ENCODE measurements around the gene CCNL1. TPM values are rescaled to one million over a fixed set of nuclear protein-coding genes. Genes with fewer than 3 reads are reported as not detected.
"Not testable (repeated sequence)": the region's sequence is repeated elsewhere in the genome, so short reads cannot be mapped to it uniquely, and the experiment has no call there.

Gene CCNL1
- total and polyA plus RNA-seq, 4 donors, result 17.4 to 189 (median 151) TPM

GRCh38 chr3:157109267-157110141 is 50.4 kb downstream of the CCNL1 start:
- 81 to 85% methylated on average over 7 of the region's 7 CpGs for WGBS, 2 donors
- DNase-seq (no peak), ATAC-seq (ENCODE audit: low FRiP score) (no peak)
- Histone ChIP-seq H3K27ac (ENCODE audit: low read depth in 1 of 2, low read length in 2 of 2) (no peak overlapping the region), H3K9me3 (ENCODE audit: control insufficient read depth, low read length) (no peaks in the 10 kb centered on the region), H3K27me3 (ENCODE audit: control insufficient read depth in 1 of 2, insufficient read depth in 2 of 2, low read length in 1 of 2) (no peaks in the 10 kb centered on the region), H3K4me1 (ENCODE audit: control insufficient read depth in 1 of 2, insufficient read depth in 2 of 2, low read length in 2 of 2) (no peaks in the 10 kb centered on the region), H3K36me3 (ENCODE audit: control insufficient read depth in 1 of 2, insufficient read depth in 2 of 2, low read length in 1 of 2) (no peaks in the 10 kb centered on the region), H3K4me3 (ENCODE audit: low read length in 2 of 2) (no peak overlapping the region)
- intact Hi-C loops (cut with DNase I), result no loop called here

- H3K4me3 ChIP-seq (ENCODE audit: low read length in 2 of 2), result no peak overlapping the region
- H3K9me3 ChIP-seq (ENCODE audit: control insufficient read depth, low read length), result no peaks in the 10 kb centered on the region
- 54 to 55% methylated on average over 5 of the region's 5 CpGs for WGBS, 2 donors
- intact Hi-C loops (cut with DNase I), result no loop called here
- no peaks in the 10 kb centered on the region for H3K27me3 ChIP-seq (ENCODE audit: control insufficient read depth in 1 of 2, insufficient read depth in 2 of 2, low read length in 1 of 2)
- no peak overlapping the region for H3K27ac ChIP-seq (ENCODE audit: low read depth in 1 of 2, low read length in 2 of 2)
- H3K4me1 ChIP-seq (ENCODE audit: control insufficient read depth in 1 of 2, insufficient read depth in 2 of 2, low read length in 2 of 2), result no peaks in the 10 kb centered on the region
- no peaks in the 10 kb centered on the region for H3K36me3 ChIP-seq (ENCODE audit: control insufficient read depth in 1 of 2, insufficient read depth in 2 of 2, low read length in 1 of 2)
- DNase-seq (no peak), ATAC-seq (ENCODE audit: low FRiP score) (no peak)
Observed at GRCh38 chr3:157107644-157108133, 52.3 kb downstream of the CCNL1 start.

- ATAC-seq (ENCODE audit: low FRiP score) (no peak), DNase-seq (no peak)
- H3K27me3 ChIP-seq (ENCODE audit: control insufficient read depth in 1 of 2, insufficient read depth in 2 of 2, low read length in 1 of 2), result no peaks in the 10 kb centered on the region
- no peaks in the 10 kb centered on the region for H3K36me3 ChIP-seq (ENCODE audit: control insufficient read depth in 1 of 2, insufficient read depth in 2 of 2, low read length in 1 of 2)
- WGBS, 2 donors, result 82 to 84% methylated on average over 2 of the region's 2 CpGs
- H3K27ac ChIP-seq (ENCODE audit: low read depth in 1 of 2, low read length in 2 of 2), result no peak overlapping the region
- intact Hi-C loops (cut with DNase I), result no loop called here
- H3K4me3 ChIP-seq (ENCODE audit: low read length in 2 of 2), result no peak overlapping the region
- no peaks in the 10 kb centered on the region for H3K9me3 ChIP-seq (ENCODE audit: control insufficient read depth, low read length)
- no peaks in the 10 kb centered on the region for H3K4me1 ChIP-seq (ENCODE audit: control insufficient read depth in 1 of 2, insufficient read depth in 2 of 2, low read length in 2 of 2)
Observed at GRCh38 chr3:157107037-157107436, 52.9 kb downstream of the CCNL1 start.

- H3K9me3 ChIP-seq (ENCODE audit: control insufficient read depth, low read length), result no peaks in the 10 kb centered on the region
- H3K4me1 ChIP-seq (ENCODE audit: control insufficient read depth in 1 of 2, insufficient read depth in 2 of 2, low read length in 2 of 2), result no peaks in the 10 kb centered on the region
- no peaks in the 10 kb centered on the region for H3K36me3 ChIP-seq (ENCODE audit: control insufficient read depth in 1 of 2, insufficient read depth in 2 of 2, low read length in 1 of 2)
- DNase-seq (no peak), ATAC-seq (ENCODE audit: low FRiP score) (no peak)
- no peak overlapping the region for H3K27ac ChIP-seq (ENCODE audit: low read depth in 1 of 2, low read length in 2 of 2)
- intact Hi-C loops (cut with DNase I), result no loop called here
- WGBS, 2 donors, result 69% methylated on average over 7 of the region's 7 CpGs
- H3K4me3 ChIP-seq (ENCODE audit: low read length in 2 of 2), result no peak overlapping the region
- H3K27me3 ChIP-seq (ENCODE audit: control insufficient read depth in 1 of 2, insufficient read depth in 2 of 2, low read length in 1 of 2), result no peaks in the 10 kb centered on the region
Observed at GRCh38 chr3:157104928-157105652, 54.9 kb downstream of the CCNL1 start.

GRCh38 chr3:157104521-157104920 is 55.4 kb downstream of the CCNL1 start:
- ATAC-seq (ENCODE audit: low FRiP score), result no peak
- H3K4me3 ChIP-seq (ENCODE audit: low read length in 2 of 2), result no peak overlapping the region
- intact Hi-C loops (cut with DNase I), result no loop called here
- 61 to 64% methylated on average over 4 of the region's 4 CpGs for WGBS, 2 donors
- no peaks in the 10 kb centered on the region for H3K9me3 ChIP-seq (ENCODE audit: control insufficient read depth, low read length)
- no peak overlapping the region for H3K27ac ChIP-seq (ENCODE audit: low read depth in 1 of 2, low read length in 2 of 2)
- no peak for DNase-seq
- no peaks in the 10 kb centered on the region for H3K4me1 ChIP-seq (ENCODE audit: control insufficient read depth in 1 of 2, insufficient read depth in 2 of 2, low read length in 2 of 2)
- H3K36me3 ChIP-seq (ENCODE audit: control insufficient read depth in 1 of 2, insufficient read depth in 2 of 2, low read length in 1 of 2), result no peaks in the 10 kb centered on the region
- H3K27me3 ChIP-seq (ENCODE audit: control insufficient read depth in 1 of 2, insufficient read depth in 2 of 2, low read length in 1 of 2), result no peaks in the 10 kb centered on the region

- H3K27me3 ChIP-seq (ENCODE audit: control insufficient read depth in 1 of 2, insufficient read depth in 2 of 2, low read length in 1 of 2), result no peaks in the 10 kb centered on the region
- H3K27ac ChIP-seq (ENCODE audit: low read depth in 1 of 2, low read length in 2 of 2), result no peak overlapping the region
- 91 to 92% methylated on average over 2 of the region's 2 CpGs for whole genome bisulfite sequencing, 2 donors
- intact Hi-C loops (cut with DNase I), result no loop called here
- H3K4me1 ChIP-seq (ENCODE audit: control insufficient read depth in 1 of 2, insufficient read depth in 2 of 2, low read length in 2 of 2), result no peaks in the 10 kb centered on the region
- no peak for ATAC-seq (ENCODE audit: low FRiP score)
- H3K4me3 ChIP-seq (ENCODE audit: low read length in 2 of 2), result no peak overlapping the region
- no peaks in the 10 kb centered on the region for H3K36me3 ChIP-seq (ENCODE audit: control insufficient read depth in 1 of 2, insufficient read depth in 2 of 2, low read length in 1 of 2)
- no peak for DNase-seq
- no peaks in the 10 kb centered on the region for H3K9me3 ChIP-seq (ENCODE audit: control insufficient read depth, low read length)
Observed at GRCh38 chr3:157103860-157104259, 56.1 kb downstream of the CCNL1 start.

- no peak for DNase-seq
- Histone ChIP-seq H3K9me3 (ENCODE audit: control insufficient read depth, low read length) (no peaks in the 10 kb centered on the region), H3K4me1 (ENCODE audit: control insufficient read depth in 1 of 2, insufficient read depth in 2 of 2, low read length in 2 of 2) (no peaks in the 10 kb centered on the region), H3K36me3 (ENCODE audit: control insufficient read depth in 1 of 2, insufficient read depth in 2 of 2, low read length in 1 of 2) (no peaks in the 10 kb centered on the region), H3K27me3 (ENCODE audit: control insufficient read depth in 1 of 2, insufficient read depth in 2 of 2, low read length in 1 of 2) (no peaks in the 10 kb centered on the region), H3K4me3 (ENCODE audit: low read length in 2 of 2) (no peak overlapping the region), H3K27ac (ENCODE audit: low read depth in 1 of 2, low read length in 2 of 2) (no peak overlapping the region)
- whole genome bisulfite sequencing, 2 donors, result 61 to 66% methylated on average over 2 of the region's 2 CpGs
- no peak for ATAC-seq (ENCODE audit: low FRiP score)
- intact Hi-C loops (cut with DNase I), result no loop called here
Observed at GRCh38 chr3:157103280-157103679, 56.7 kb downstream of the CCNL1 start.

- H3K9me3 ChIP-seq (ENCODE audit: control insufficient read depth, low read length); DNase-seq; H3K27ac ChIP-seq (ENCODE audit: low read depth in 1 of 2, low read length in 2 of 2); H3K27me3 ChIP-seq (ENCODE audit: control insufficient read depth in 1 of 2, insufficient read depth in 2 of 2, low read length in 1 of 2); H3K4me3 ChIP-seq (ENCODE audit: low read length in 2 of 2); intact Hi-C loops (cut with DNase I); ATAC-seq (ENCODE audit: low FRiP score); H3K4me1 ChIP-seq (ENCODE audit: control insufficient read depth in 1 of 2, insufficient read depth in 2 of 2, low read length in 2 of 2); H3K36me3 ChIP-seq (ENCODE audit: control insufficient read depth in 1 of 2, insufficient read depth in 2 of 2, low read length in 1 of 2): not testable (repeated sequence)
- WGBS, 2 donors, result 95 to 98% methylated on average over 1 of the region's 1 CpG
Observed at GRCh38 chr3:157102595-157102994, 57.4 kb downstream of the CCNL1 start.

Data from aorta (tissue), 5 donors.